NCI-H524 (cell line): ENCODE measurements around the gene MED13L.

ENCODE experiments used
- DNase-seq, 2 experiments: peaks; one replicate each; lab custom pipeline; 2025; lab: John Stamatoyannopoulos, UW

The MED13L gene

DNA sequence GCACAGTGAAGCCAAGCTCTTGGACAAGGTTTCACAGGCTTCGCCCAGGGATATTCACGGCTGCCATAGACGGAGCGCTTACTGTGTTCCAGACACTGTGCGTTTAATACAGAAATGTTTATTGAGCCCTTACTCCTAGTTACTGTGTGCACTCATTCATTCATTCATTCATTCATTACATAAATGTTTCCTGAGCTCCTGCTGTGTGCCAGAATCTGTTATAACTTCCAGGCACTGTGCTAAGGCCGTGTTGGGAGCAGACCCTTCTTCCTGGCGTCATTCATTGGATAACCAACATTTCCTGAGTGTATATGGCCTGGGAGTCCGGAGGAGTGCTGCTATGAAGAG lies 760 bp upstream of the MED13L start:
- DNase-seq, result no peak

DNA sequence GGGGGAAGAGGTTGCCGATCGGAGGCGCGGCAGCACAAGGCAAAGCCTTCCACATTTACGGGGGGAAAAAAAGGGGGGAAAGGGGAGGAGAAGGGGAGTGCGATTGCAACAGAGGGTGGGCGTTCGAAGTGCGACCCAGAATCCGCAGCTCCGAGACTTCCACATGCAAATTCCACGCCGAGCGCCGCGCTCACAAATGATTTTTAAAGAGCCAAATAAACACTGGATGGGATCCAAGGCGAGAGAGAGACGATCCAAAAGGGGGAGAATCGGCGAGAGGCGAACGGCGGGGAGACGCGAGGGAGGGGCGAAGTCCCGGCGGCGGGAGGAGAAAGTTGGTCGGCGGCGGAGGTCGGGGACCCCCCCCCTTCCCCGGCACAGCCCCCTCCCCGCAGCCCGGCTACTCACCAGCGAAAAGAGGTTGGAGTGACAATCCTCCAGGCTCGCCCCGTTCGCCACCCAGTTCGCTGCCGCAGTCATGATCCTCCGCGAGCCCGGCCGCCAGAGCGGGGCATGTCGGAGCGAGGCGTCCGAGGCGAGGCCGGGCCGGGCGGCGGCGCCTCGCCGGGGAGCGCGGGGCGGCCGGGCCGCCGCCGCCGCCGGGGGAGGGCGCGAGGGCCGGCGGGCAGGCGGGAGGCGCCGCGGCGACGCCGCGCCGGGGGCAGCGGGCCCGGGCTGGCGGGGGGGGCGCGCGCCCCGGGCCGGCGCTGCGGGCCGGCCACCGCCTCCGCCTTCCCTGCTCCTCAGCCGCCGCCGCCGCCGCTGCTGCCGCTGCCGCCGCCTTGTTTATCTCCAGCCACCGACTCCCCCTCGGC lies 634 bp downstream of the MED13L start:
- peak; percentile 43 to 58 for DNase-seq

DNA sequence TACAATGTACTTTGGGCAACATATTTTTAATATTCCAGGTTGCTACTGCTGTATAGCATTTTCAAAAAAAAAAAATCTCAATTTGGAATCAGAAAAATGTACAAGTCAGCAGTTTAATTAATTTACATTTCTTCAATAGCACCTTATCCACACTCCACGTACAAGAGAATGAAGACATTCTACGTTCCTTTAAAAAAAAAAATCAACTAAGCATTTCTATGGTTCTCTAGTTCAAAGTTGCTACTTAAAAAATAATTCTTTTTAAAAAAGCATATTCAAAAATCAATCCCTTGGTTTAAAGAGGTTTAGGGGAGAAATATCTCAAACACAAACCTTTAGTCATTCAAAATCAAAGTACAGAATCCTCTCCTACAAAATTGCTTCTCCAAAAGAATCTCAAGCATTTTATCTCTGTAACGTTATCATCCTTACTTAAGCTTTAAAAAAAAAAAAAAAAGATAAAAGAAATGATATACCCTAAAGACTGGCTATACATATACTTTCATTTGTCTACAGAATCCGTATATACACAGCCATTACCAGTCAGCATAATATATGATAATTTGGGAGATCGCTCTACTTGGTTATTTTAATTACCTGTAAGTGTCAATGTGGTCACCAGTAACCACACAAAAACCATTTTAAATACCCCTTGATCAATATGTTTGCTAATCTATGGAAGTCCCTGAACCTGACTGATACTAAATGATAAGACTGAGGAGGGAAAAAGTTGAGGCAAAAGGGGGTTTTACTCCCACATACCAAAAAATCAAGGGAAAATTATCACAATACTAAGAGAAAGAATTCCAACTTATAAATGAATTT lies 2.7 kb downstream of the MED13L start:
- DNase-seq, result no peak

DNA sequence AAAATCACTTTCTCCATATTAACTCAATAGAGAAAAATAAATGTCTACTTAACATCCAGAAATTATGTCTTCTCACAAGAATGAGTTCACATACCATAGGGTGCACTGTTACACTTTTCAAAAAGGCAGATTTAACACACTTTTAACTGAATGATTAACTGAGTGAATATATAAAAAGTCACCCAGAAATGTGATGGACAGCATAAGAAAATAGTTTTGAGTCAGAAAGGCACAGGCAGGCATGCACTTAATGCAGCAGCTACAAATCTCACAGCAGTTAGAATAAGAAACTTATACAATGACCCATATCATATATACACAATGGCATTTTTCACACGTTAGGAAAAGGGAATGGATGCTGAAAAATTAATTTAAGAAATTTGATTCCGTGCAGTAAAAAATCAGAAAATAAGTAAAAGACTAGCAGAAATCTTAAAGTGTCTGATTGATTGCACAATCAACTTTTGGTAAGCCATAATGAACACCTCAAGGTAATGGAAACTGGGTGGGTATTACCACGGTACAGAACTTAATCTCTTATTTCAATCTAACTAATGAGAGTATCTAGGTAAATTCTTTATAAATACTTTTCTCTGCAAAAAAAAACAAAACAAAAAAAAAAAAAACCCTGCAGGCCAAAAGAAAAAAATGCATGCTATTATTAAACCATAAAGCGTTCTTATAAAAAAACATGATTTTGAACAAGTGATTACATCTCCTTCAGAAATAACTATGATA lies 3.5 kb downstream of the MED13L start:
- no peak for DNase-seq

DNA sequence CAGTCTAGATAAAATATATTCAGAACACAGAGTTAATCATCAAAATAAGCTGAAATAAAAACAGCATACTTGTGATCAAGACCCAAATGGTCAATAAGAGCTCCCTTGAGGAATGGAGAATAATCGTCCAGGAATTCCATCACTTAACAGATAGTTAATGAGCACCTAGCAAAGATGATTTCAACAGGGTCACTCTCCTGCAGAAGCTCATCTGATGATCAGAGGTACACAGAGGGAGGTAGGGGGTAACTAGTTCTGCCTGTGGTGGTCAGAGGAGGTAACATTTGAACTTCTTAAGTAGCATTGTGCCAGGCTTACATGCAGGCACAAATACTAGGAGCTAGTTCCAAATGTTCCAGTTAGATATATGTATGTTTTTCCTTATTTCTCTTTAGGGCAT lies 9.5 kb downstream of the MED13L start:
- DNase-seq, result no peak

DNA sequence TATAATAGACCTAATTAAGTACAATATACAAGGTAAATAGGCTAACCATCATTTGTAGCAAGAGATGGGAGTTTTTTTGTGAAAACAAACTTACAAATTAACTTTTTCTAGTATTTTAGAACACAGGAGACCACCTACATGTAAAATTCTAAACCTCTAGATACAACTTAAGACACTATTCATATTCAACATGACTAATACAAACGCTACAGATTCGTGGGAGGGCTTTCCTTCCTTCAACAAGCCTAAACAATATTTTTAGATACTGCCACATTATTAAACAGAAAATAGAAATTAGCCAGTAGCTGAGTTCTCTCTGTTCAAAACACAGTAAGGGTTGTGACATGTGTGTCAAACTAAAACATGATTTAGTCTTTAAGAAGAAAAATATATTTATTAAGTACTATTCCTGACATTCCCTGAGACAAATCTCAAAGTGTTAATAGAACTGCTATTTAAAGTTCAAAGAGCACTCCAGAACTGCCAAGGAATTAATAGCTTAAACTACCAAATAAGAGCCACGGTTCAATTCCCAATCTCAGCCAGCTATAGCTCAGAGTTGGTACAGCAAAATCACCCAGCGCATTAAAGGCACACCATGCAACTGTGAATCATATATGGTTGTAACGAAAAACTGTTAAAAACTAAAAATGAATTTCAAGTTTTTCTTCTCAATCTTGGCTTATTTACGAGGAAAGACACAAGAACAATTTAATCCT lies 10.7 kb downstream of the MED13L start:
- no peak for DNase-seq

DNA sequence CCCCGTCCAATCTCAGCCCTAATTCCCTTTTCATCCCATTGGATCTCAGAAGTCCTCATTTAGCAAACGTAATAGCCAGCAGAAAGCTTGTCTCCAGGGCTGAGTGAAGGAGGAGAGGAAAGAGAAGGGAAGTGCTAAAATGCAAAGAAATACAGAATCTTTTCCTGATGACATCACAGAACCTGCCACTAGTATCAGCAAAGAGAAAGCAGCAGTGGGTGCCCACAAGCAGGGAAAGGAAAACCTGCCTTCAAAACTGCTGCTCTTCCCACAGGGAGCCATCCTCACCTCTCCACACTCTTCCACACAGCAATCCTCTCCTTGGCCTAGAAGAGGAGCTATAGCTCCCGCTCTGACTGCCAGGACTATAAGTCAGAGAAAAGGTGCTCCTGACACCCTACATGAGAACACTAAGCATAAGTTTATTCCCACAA lies 11.3 kb downstream of the MED13L start:
- peak in 1 of 2 experiments; percentile 51 for DNase-seq

DNA sequence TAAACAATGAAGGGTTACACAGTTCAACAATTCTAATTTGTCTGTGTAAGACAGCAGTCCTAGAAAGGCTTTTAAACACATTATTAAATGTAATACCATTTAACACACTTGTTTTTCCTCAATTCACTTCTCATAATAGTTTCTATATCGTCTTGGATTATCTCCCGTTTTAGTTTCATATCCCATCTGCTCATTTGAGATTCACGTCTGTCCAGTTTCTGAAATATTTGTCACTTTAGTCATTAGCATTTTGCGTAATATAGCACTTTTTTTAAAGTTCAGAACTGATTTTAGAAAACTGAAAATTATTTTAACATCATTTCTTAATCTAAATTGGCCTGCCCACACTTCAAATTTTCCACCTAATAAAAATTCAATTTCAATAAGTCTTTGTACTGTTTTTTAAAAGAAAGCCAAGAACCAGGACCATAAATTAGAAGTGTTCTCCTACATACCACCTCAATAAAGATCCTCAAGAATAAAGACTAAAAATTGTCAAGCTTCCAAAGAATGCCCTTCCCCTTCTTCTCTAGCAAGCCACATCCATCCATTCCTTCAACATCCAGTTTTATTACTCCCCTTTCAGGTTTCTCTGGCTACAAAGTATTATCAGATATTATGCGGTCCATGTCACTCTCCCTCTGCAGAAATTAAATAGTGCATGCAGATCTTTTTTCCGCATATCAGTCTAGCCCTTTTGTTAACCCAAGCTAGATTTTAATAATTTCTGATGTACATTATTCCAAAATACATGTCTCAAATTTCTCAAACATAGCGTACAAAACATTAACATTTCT lies 11.9 kb downstream of the MED13L start:
- DNase-seq, result peak in 1 of 2 experiments; percentile 29

DNA sequence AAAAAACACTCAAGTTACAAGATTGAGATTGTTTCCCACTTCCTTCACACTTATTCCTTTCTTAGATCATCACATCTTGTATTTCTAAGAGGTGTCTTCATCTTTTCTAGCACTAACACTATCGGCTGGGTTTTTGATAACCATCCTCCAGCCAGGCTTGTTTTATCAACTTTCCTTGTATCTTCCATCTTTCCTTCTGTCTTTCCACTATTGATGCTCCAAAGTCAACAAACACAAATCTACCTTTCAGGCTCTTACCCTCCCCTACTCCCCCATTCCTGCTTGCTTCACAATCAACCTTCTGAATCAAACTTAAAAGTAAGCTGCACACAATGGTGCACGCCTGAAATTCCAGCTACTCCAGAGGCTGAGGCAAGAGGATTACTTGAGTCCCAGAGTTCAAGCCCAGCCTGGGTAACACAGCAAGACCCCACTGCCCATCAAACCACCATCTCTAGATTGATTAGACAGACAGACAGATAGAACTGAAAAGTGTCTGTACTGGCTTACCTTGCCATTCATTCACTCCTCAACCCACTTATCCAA lies 12.9 kb downstream of the MED13L start:
- DNase-seq, result no peak

DNA sequence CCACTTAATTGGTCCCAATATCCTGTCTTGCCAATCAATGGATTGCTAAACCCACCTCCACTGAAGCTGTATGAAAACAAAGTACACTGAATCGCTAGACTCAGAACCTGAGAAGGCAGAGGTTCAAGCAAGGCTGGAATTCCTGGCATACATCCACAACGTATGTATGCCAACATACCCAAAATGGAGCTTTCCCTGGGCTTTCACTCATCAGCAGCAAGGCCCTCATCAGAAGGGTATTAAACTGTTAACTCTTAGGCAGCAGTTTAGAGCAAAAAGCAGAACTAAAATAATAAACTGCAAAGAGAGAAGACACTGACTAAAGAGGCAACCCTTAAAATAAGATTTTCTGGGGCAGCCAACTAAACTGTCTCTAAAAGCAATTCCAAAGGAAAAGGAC lies 13.6 kb downstream of the MED13L start:
- no peak for DNase-seq

DNA sequence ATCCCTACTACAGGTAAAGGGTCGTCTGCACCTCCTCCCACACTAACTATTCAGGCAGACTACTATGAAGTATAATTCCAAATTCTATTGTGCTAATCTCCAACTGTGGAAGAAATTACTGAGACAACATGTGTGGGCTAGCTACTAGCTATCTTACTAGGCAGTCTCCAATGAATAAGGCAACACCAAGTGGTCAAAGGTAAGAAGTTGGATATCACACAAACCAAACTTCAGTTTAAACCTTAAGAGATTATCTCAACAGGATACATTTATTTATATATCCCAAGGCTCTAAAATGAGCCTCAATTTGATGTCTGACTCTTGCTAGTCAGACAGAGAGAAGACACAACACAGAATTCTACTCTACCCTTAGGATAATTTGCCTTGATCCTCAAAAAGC lies 14.1 kb downstream of the MED13L start:
- DNase-seq, result no peak

DNA sequence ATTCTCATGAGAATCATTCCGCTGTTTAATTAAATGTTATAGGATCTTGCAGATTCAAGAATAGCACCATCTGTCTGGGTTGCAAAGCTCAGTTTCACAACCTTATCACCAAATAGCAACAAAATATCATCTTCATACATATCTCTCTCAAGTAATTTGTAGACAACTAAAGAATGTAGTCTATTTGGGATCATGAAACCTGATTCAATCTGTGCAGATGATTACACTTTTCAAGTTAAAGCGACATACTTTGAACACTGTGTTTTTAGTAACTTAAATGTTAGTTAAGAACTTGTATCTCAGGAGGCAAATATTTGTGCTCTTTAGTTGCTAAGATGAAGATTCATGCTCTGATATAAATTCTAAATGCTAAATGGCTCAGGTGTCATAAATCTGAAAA lies 14.8 kb downstream of the MED13L start:
- peak in 1 of 2 experiments; percentile 24 for DNase-seq

DNA sequence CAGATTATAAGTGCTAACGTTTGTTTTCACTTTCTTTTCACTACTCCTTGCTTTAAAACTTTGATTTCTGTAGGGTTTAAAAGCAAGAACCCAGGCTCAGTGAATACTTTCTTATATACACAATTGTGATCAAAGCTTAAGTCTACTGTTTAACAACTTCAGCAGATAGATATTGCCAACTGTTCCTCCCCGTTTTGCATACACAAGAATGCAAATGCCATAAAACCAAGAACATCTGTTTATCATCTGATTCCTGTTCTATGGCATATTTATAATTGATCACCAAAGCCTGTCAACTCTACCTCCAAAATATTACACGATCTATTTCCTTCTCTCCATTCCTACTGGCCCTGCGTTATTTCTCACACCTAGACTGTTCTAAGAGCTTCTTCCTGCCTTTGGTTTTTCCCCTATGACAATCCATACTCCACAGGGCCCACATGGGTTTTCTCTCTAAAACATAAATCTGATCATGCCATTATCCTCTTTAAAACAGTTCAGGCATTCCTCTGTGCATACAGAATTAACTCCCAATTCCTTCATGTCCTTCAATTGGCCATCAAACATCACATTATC lies 15.9 kb downstream of the MED13L start:
- no peak for DNase-seq

DNA sequence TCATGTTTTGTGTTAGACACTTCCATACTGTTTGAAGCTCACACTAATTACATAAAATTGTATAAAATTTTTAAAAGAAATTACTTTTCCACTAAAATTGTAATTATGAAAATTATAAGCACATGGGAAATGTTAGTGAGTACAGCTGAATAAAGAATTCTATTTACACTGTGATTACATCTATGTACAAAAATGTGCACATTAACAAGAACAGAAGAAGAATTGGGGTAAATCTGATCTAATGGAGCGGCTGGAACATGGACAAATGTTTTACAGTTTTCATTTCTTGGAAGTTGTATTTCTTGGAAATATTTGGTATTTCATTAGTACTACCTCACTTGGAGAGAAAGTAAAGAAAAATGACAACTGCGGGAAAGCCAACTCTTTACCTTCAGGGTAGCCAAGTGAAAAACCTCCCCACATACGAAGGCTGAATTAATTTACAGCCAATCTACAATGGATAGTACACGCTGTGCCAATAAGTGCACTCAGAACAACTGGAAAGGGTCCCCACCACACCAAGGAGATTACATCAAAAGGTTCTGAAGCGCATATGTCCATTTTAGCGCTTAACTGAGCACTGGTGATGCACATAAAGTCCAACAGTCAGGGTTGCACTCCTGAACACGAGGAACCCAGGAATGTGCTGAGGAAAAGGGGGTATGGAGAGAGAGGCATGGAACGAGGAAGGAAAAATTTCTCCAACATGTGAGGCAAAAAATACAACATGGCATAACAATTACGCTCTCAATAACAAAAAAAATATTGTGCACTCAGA lies 17.5 kb downstream of the MED13L start:
- DNase-seq, result no peak

DNA sequence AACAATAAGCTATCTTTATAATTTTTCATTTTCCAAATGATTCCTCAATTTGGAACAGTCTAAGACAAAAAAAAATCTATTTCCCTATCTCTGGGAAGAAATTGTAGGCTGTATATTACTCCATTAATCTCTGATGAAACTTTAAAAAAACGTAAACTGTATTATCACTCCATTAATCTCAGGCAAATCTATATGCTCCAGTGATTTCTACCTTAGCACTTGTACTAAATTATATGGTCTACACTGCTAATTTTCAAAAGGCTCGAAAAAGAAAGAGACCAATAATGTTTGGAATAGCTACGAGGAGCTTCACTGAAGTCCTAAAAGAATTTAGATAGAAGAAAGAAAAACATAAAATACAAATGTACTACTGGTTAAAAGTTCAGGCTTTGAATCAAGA lies 19.7 kb downstream of the MED13L start:
- DNase-seq, result no peak

DNA sequence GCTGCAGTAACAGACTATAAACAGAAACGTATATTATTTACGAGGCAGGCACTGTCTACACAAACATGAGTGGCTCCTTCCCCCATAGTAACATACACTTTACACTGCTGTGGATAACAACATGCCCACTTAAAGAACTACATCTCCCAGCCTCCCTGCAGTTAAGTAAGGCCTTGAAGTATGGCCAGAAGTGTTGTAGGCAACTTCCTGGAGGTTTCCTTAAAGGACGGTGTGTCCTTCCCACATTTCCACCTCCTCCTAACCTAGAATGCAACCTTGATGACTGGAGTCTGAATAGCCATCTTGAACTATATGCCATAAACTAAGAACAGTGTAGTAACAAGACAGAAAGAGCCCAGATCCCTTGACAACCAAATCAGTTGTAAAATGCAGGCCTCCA lies 20.3 kb downstream of the MED13L start:
- no peak for DNase-seq

DNA sequence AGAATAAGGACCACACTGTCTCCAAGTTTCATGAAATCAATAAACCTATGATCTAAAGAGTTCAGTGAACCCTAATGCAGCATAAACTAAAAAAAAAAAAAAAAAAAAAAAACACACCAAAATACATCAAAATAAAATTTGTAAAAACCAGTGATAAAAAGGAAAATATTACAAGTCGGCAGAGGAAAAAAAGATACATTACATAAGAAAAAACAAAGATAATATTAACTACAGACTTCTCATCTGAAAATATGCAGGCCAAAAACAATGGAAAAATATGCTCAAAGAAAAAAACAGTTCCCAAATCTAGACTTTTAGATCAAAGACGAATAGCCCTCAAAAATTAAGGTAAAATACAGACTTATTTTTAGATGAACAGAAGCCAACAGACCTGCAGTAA lies 27.6 kb downstream of the MED13L start:
- no peak for DNase-seq

DNA sequence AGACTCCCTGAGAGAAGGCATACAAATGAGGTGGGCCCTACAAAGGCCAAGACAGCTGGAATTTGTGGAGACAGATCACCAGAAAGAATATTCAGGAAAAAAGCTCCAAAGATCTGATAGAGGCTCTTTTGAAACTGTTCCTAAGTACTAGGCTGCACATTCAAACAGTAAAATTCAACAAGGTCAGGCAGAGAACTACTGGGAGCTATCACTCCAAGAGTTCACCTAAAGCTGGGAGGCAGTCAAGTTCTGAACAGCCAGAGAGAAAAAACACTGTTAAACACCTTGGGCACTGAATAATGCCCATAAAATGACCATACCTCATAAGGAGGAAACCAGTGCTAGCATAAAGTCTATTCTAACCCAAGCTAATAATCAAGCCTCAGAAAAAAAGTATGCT lies 28.6 kb downstream of the MED13L start:
- no peak for DNase-seq

DNA sequence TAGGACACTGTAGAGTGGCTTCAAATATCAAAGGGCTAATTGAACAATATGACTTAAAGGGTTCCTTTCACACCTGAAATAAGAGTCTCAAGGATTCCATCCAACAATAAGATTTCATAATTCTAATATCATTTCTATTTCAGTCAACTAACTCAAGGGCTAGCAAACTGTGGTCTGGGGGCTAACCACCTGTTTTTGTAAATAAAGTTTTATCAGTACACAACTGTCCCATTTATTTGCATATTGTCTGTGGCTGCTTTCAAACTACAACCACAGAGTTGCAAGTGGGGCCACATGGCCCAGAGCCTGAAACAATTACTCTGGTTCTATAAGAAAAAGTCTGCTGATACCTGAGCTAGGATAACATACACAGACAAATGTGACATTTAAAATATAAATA lies 29.1 kb downstream of the MED13L start:
- no peak for DNase-seq

DNA sequence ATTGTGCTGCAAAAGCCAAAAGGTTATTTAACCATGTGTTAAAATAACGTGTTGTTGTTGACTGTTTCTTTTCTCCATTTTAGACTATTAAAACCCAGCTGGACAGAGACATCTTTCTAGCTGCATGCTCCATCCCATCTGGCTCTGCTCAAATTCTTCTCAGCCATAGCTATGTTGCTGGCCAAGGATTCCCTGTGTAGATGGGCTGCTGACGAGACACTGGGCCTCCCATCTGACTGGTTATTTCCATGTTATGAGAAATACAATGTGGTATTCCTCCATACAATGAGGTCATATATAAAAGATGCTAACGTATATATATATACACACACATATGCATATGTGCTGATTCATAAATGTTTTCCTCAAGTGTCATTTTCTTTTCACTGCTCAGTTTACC lies 30.1 kb downstream of the MED13L start:
- no peak for DNase-seq
